IMR-90 (cell line): Measurements from ENCODE around the gene EPHX1. TPM values are rescaled to one million over a fixed set of nuclear protein-coding genes. Genes with fewer than 3 reads are reported as not detected.

Source experiments
- ATAC-seq: fragments of 200-7000 bp; cut with Tn5 transposase; 2 replicates; pipeline ENCODE4 v1.9.1; 2020; ENCODE audit warnings: low read depth, mild to moderate bottlenecking, moderate library complexity
- BruUV-seq: library from RNA; stranded (reverse); fragments of 400-500 nt; replicated peaks from 2 replicates; lab custom pipeline; 2021; lab: Mats Ljungman, UMichigan
- CTCF ChIA-PET: fragments of 300-600 bp; formaldehyde crosslinking; extraction: SDS; loops from one replicate; lab custom pipeline; 2021; ENCODE audit warnings: antibody characterized with exemption; lab: Yijun Ruan, JAX
- POLR2A ChIA-PET: fragments of 300-600 bp; sonication (Branson Sonifier 250); formaldehyde crosslinking; loops from one replicate; lab custom pipeline; 2022; ENCODE audit warnings: antibody characterized with exemption; ENCODE audit not compliant: unreplicated experiment; lab: Charles Lee
- DNase-seq: peaks from one replicate; pipeline ENCODE4 v3.0.0; 2013
- H2AFZ ChIP-seq: replicated peaks from 2 replicates; pipeline ENCODE3; 2013; ENCODE audit warnings: low read length, mild to moderate bottlenecking; ENCODE audit not compliant: poor library complexity
- H2AK5ac ChIP-seq: 2 replicates; pipeline ENCODE4 v1.6.1; 2013; ENCODE audit warnings: low read depth, low read length, inconsistent platforms
- H2AK9ac ChIP-seq: replicated peaks from 2 replicates; pipeline ENCODE3; 2013; ENCODE audit warnings: mild to moderate bottlenecking, low read depth, low read length, moderate library complexity; ENCODE audit not compliant: poor library complexity
- H2BK120ac ChIP-seq: 2 replicates; pipeline ENCODE4 v1.6.1; 2013; ENCODE audit warnings: low read depth, low read length, inconsistent platforms
- H2BK15ac ChIP-seq: 3 replicates; pipeline ENCODE4 v1.6.1; 2013; ENCODE audit warnings: low read depth, low read length, inconsistent platforms
- H2BK20ac ChIP-seq: 2 replicates; pipeline ENCODE4 v1.6.1; 2013; ENCODE audit warnings: low read depth, mild to moderate bottlenecking, inconsistent platforms, low read length, moderate library complexity
- H2BK5ac ChIP-seq: 2 replicates; pipeline ENCODE4 v1.6.1; 2013; ENCODE audit warnings: mild to moderate bottlenecking, low read depth, low read length, inconsistent platforms; ENCODE audit not compliant: poor library complexity, severe bottlenecking
- H3K14ac ChIP-seq: replicated peaks from 2 replicates; pipeline ENCODE4 v1.6.1; 2013; ENCODE audit warnings: low read depth, low read length, inconsistent platforms
- H3K18ac ChIP-seq: 2 replicates; pipeline ENCODE4 v1.6.1; 2013; ENCODE audit warnings: low read depth, low read length, control low read depth
- H3K23ac ChIP-seq: 2 replicates; pipeline ENCODE4 v1.6.1; 2013; ENCODE audit warnings: low read depth, low read length, inconsistent platforms
- H3K27ac ChIP-seq: 2 replicates; pipeline ENCODE4 v1.5.1; 2013; ENCODE audit warnings: mild to moderate bottlenecking, control low read depth, low read length; ENCODE audit not compliant: insufficient read depth
- H3K27me3 ChIP-seq: 2 replicates; pipeline ENCODE4 v1.6.1; 2013; ENCODE audit warnings: low read length; ENCODE audit not compliant: control insufficient read depth, insufficient read depth
- H3K36me3 ChIP-seq: 2 replicates; pipeline ENCODE4 v1.6.1; 2013; ENCODE audit warnings: low read length, mixed read lengths; ENCODE audit not compliant: control insufficient read depth, insufficient read depth
- H3K4ac ChIP-seq: 2 replicates; pipeline ENCODE4 v1.6.1; 2013; ENCODE audit warnings: low read depth, low read length, inconsistent platforms
- H3K4me1 ChIP-seq: 2 replicates; pipeline ENCODE4 v1.6.1; 2013; ENCODE audit warnings: low read length, mixed read lengths; ENCODE audit not compliant: control insufficient read depth, insufficient read depth
- H3K4me2 ChIP-seq: 2 replicates; pipeline ENCODE4 v1.6.1; 2013; ENCODE audit warnings: low read depth, mild to moderate bottlenecking, control low read depth, low read length, moderate library complexity
- H3K4me3 ChIP-seq: 2 replicates; pipeline ENCODE4 v1.5.1; 2013; ENCODE audit warnings: low read depth, mild to moderate bottlenecking, control low read depth, low read length, moderate library complexity; ENCODE audit not compliant: insufficient read depth
- H3K56ac ChIP-seq: 2 replicates; pipeline ENCODE4 v1.6.1; 2013; ENCODE audit warnings: low read length, inconsistent platforms; ENCODE audit not compliant: insufficient read depth; ENCODE audit errors: extremely low read depth
- H3K79me1 ChIP-seq, 2 experiments: 2 replicates each; pipeline ENCODE4 v1.6.1; 2013; ENCODE audit warnings: low read length in 2 of 2, inconsistent platforms in 1 of 2, low read depth in 1 of 2
- H3K9ac ChIP-seq: 2 replicates; pipeline ENCODE4 v1.6.1; 2013; ENCODE audit warnings: low read depth, low read length, control low read depth
- H3K9me1 ChIP-seq: 2 replicates; pipeline ENCODE4 v1.6.1; 2013; ENCODE audit warnings: low read length, inconsistent platforms; ENCODE audit not compliant: insufficient read depth
- H3K9me3 ChIP-seq: 2 replicates; pipeline ENCODE4 v1.6.1; 2013; ENCODE audit warnings: low read length; ENCODE audit not compliant: control insufficient read depth, insufficient read depth
- H4K20me1 ChIP-seq: 2 replicates; pipeline ENCODE4 v1.6.1; 2013; ENCODE audit warnings: low read length, inconsistent platforms; ENCODE audit not compliant: insufficient read depth
- H4K5ac ChIP-seq: 2 replicates; pipeline ENCODE4 v1.6.1; 2013; ENCODE audit warnings: mild to moderate bottlenecking, low read depth, low read length, control low read depth
- H4K8ac ChIP-seq, 2 experiments: 2 replicates each; pipeline ENCODE4 v1.6.1; 2013; ENCODE audit warnings: low read depth in 2 of 2, low read length in 2 of 2, control low read depth in 1 of 2, inconsistent platforms in 1 of 2
- H4K91ac ChIP-seq: 2 replicates; pipeline ENCODE4 v1.6.1; 2013; ENCODE audit warnings: low read depth, low read length, inconsistent platforms; ENCODE audit not compliant: insufficient read depth
- BHLHE40 ChIP-seq: fragments of 150-350 bp; IDR thresholded peaks from 2 replicates; pipeline ENCODE4 v1.6.1; 2016; ENCODE audit warnings: mild to moderate bottlenecking, low read depth, low read length
- CTCF ChIP-seq: conservative IDR thresholded peaks from 2 replicates; pipeline ENCODE4 v1.5.1; 2012; ENCODE audit warnings: mild to moderate bottlenecking, low read depth, low read length, improper control_type of control experiment
- FOS ChIP-seq: fragments of 150-350 bp; IDR thresholded peaks from 2 replicates; pipeline ENCODE4 v1.6.1; 2016; ENCODE audit warnings: low read depth, low read length
- MAFK ChIP-seq: IDR thresholded peaks from 2 replicates; pipeline ENCODE4 v1.6.1; 2012; ENCODE audit warnings: low read depth, low read length, improper control_type of control experiment
- MAZ ChIP-seq: IDR thresholded peaks from 2 replicates; pipeline ENCODE4 v1.6.1; 2012; ENCODE audit warnings: low read depth, mild to moderate bottlenecking, low read length, improper control_type of control experiment, moderate library complexity, borderline replicate concordance
- MXI1 ChIP-seq: IDR thresholded peaks from 2 replicates; pipeline ENCODE4 v1.6.1; 2012; ENCODE audit warnings: low read depth, mild to moderate bottlenecking, low read length, moderate library complexity, borderline replicate concordance
- NFE2L2 ChIP-seq: fragments of 150-350 bp; IDR thresholded peaks from 2 replicates; pipeline ENCODE4 v1.6.1; 2016; ENCODE audit warnings: low read depth, mild to moderate bottlenecking, low read length
- POLR2A ChIP-seq: IDR thresholded peaks from 2 replicates; pipeline ENCODE4 v1.6.1; 2012; ENCODE audit warnings: mild to moderate bottlenecking, low read depth, low read length
- RAD21 ChIP-seq: IDR thresholded peaks from 2 replicates; pipeline ENCODE4 v1.6.1; 2012; ENCODE audit warnings: low read length, improper control_type of control experiment
- RFX5 ChIP-seq: IDR thresholded peaks from 2 replicates; pipeline ENCODE4 v1.8.0; 2012; ENCODE audit warnings: low read depth, mild to moderate bottlenecking, low read length, moderate library complexity
- USF2 ChIP-seq: fragments of 150-350 bp; IDR thresholded peaks from 2 replicates; pipeline ENCODE4 v1.6.1; 2017; ENCODE audit warnings: mild to moderate bottlenecking, antibody characterized with exemption, low read length, low read depth
- WGBS, 2 experiments: methylation state at CpG; one replicate each; pipeline versions ENCODE4 v1.1.5 to v1.1.7; 2013; ENCODE audit warnings: missing lambda C conversion rate in 2 of 2; ENCODE audit not compliant: insufficient read length in 1 of 2; ENCODE audit errors: extremely low coverage in 2 of 2; 5-methylcytosine and 5-hydroxymethylcytosine counted together
- dilution Hi-C: fragments of 300-500 bp; cut with HindIII; formaldehyde crosslinking; loops from one replicate; pipeline ENCODE4 v1.14.3; 2018; ENCODE audit warnings: low sequenced_read_pairs; ENCODE audit not compliant: unreplicated experiment
- in situ Hi-C: fragments of 300-500 bp; cut with MboI; formaldehyde crosslinking; loops from 3 replicates; pipeline ENCODE4 v1.14.3; 2019; ENCODE audit warnings: low sequenced_read_pairs, inconsistent platforms, mixed read lengths
- intact Hi-C: fragments of 100-400 bp; cut with micrococcal nuclease; formaldehyde crosslinking; loops from 2 replicates; pipeline ENCODE4 v1.10.0; 2022
- polyA plus RNA-seq, 3 experiments: library from polyadenylated mRNA; depleted of rRNA; stranded (reverse); fragments of >200 nt; gene quantifications; 2 replicates each; pipeline ENCODE4 v1.2.3, GENCODE V29; 2012; ENCODE audit warnings: low replicate concordance in 1 of 3
- total RNA-seq: library from RNA; depleted of rRNA; stranded (reverse); fragments of >200 nt; gene quantifications from 2 replicates; pipeline ENCODE4 v1.2.3, GENCODE V29; 2012
- TF ChIP-seq, protein P1 (sequence below): fragments of 150-350 bp; IDR thresholded peaks from 2 replicates; pipeline ENCODE4 v1.6.1; 2016; ENCODE audit warnings: low read depth, mild to moderate bottlenecking, low read length, moderate library complexity, borderline replicate concordance

Gene EPHX1
- total and polyA plus RNA-seq, 2 of the 4 experiments (the other 2 are of a cell fraction), result 20.3 to 46.3 TPM

- TF ChIP-seq MAZ (no peak), RAD21 (no peak), POLR2A (no peak), BHLHE40 (no peak), NFE2L2 (no peak), CTCF (no peak), MXI1 (no peak), FOS (no peak), MAFK (no peak), USF2 (no peak), RFX5 (no peak)
- TF ChIP-seq, protein P1, sequence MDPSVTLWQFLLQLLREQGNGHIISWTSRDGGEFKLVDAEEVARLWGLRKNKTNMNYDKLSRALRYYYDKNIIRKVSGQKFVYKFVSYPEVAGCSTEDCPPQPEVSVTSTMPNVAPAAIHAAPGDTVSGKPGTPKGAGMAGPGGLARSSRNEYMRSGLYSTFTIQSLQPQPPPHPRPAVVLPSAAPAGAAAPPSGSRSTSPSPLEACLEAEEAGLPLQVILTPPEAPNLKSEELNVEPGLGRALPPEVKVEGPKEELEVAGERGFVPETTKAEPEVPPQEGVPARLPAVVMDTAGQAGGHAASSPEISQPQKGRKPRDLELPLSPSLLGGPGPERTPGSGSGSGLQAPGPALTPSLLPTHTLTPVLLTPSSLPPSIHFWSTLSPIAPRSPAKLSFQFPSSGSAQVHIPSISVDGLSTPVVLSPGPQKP, result no peak
- Histone ChIP-seq H2BK120ac (no peak overlapping the region), H4K8ac (no peak overlapping the region), H4K91ac (no peak overlapping the region), H4K5ac (no peak overlapping the region), H3K27me3 (no peaks in the 10 kb centered on the region), H3K9me3 (no peaks in the 10 kb centered on the region), H3K4ac (no peak overlapping the region), H3K23ac (no peak overlapping the region), H3K36me3 (peaks cover 39% of the 10 kb centered on the region), H2AFZ (no peak overlapping the region), H2AK5ac (no peak overlapping the region), H2BK5ac (no peak overlapping the region), H2AK9ac (peak overlapping the region; percentile 66), H3K18ac (no peak overlapping the region), H3K4me1 (no peaks in the 10 kb centered on the region; the same call in 1 of the 2 replicates), H3K9ac (no peak overlapping the region), H3K79me1 (no peaks in the 10 kb centered on the region), H3K14ac (no peak overlapping the region), H3K56ac (no peak overlapping the region), H2BK15ac (no peak overlapping the region), H3K4me2 (no peak overlapping the region), H3K9me1 (no peaks in the 10 kb centered on the region), H3K27ac (no peak overlapping the region), H2BK20ac (no peak overlapping the region), H3K4me3 (no peak overlapping the region), H4K20me1 (no peaks in the 10 kb centered on the region)
- no TSS peak for BruUV-seq
- DNase-seq, result no peak
- POLR2A ChIA-PET, result no interaction called here
- CTCF ChIA-PET, result no interaction called here
- intact Hi-C loops (loop anchor here (10.0 kb wide), 1 partner anchor 133 kb away; no protein-coding TSS in a partner anchor), in situ Hi-C loops (loop anchor here (10.0 kb wide), 1 partner anchor 367 kb away; no protein-coding TSS in a partner anchor), dilution Hi-C loops (no loop called here)
- no peak for ATAC-seq
- 85% methylated on average over 4 of the region's 12 CpGs; no CpG with 5 or more reads in 1 of the 2 experiments for WGBS, 2 experiments
Observed at GRCh38 chr1:225842074-225842473, 32.1 kb downstream of the EPHX1 start.
